ENCODE results near the gene SMG6. TPM values are rescaled to one million over a fixed set of nuclear protein-coding genes. Genes with fewer than 3 reads are reported as not detected.
A peak's percentile ranks its signal among the peaks of the same experiment; 100 is the strongest.

Gene SMG6
- total and polyA plus RNA-seq, 2 of the 8 experiments (the other 6 are each of a cell fraction or from before 2014, with no cell fraction given), result 18.5 to 25.2 TPM

- no peak for TF ChIP-seq SIN3A (conservative IDR thresholded peaks at IDR 0.05 in 1 of 2, IDR thresholded peaks at IDR 0.05 in 1 of 2; ENCODE audit: low read depth in 1 of 2, low read length in 2 of 2)
- peak; percentile 71 to 73 for TF ChIP-seq RAD21 (IDR thresholded peaks at IDR 0.05 in 1 of 2, conservative IDR thresholded peaks at IDR 0.05 in 1 of 2; ENCODE audit: low read depth in 2 of 2, low read length in 2 of 2)
- TF ChIP-seq TCF12 (IDR thresholded peaks at IDR 0.05; ENCODE audit: low read depth, low read length), result no peak
- no peak for TF ChIP-seq GABPA (IDR thresholded peaks at IDR 0.05; ENCODE audit: borderline replicate concordance, insufficient read depth, low read length)
These were observed 238.4 kb downstream of the SMG6 start (continued) for GRCh38 chr17:2064980-2065785.
